Smooth muscle cell (in vitro differentiated cells): Measurements from ENCODE around the gene MAPK12. TPM values are rescaled to one million over a fixed set of nuclear protein-coding genes. Genes with fewer than 3 reads are reported as not detected.

ENCODE experiments used
- DNase-seq: peaks from one replicate; lab custom pipeline; 2025; ENCODE audit not compliant: unreplicated experiment; lab: John Stamatoyannopoulos, UW
- H2AFZ ChIP-seq: fragments of 200-600 bp; sonication (generic); 2 replicates; pipeline ENCODE4 v1.6.0; 2016; ENCODE audit warnings: antibody characterized with exemption, low read depth, mild to moderate bottlenecking
- H3F3A ChIP-seq: fragments of 200-600 bp; sonication (generic); 2 replicates; pipeline ENCODE4 v1.6.0; 2017; ENCODE audit warnings: antibody characterized with exemption, low read depth
- H3K27ac ChIP-seq: fragments of 200-600 bp; sonication (generic); 2 replicates; pipeline ENCODE4 v1.5.1; 2016; ENCODE audit warnings: low read depth, mild to moderate bottlenecking
- H3K27me3 ChIP-seq: fragments of 200-600 bp; sonication (generic); 2 replicates; pipeline ENCODE4 v1.6.1; 2016; ENCODE audit warnings: low read depth, mild to moderate bottlenecking
- H3K36me3 ChIP-seq: fragments of 200-600 bp; sonication (generic); 2 replicates; pipeline ENCODE4 v1.5.1; 2016; ENCODE audit warnings: low read depth
- H3K4me1 ChIP-seq: fragments of 200-600 bp; sonication (generic); 2 replicates; pipeline ENCODE4 v1.5.1; 2016; ENCODE audit warnings: low read depth
- H3K4me2 ChIP-seq: fragments of 200-600 bp; sonication (generic); 2 replicates; pipeline ENCODE4 v1.6.0; 2016; ENCODE audit warnings: mild to moderate bottlenecking
- H3K4me3 ChIP-seq: fragments of 200-600 bp; sonication (generic); 2 replicates; pipeline ENCODE4 v1.5.1; 2016; ENCODE audit warnings: mild to moderate bottlenecking
- H3K79me2 ChIP-seq: fragments of 200-600 bp; sonication (generic); 2 replicates; pipeline ENCODE4 v1.6.0; 2016; ENCODE audit warnings: low read depth, mild to moderate bottlenecking
- H3K9ac ChIP-seq: fragments of 200-600 bp; sonication (generic); 2 replicates; pipeline ENCODE4 v1.6.0; 2016; ENCODE audit warnings: low read depth
- H3K9me3 ChIP-seq: fragments of 200-600 bp; sonication (generic); replicated peaks from 2 replicates; pipeline ENCODE4 v1.5.1; 2016; ENCODE audit warnings: low read depth
- H4K20me1 ChIP-seq: fragments of 200-600 bp; sonication (generic); 2 replicates; pipeline ENCODE4 v1.6.0; 2016; ENCODE audit warnings: low read depth
- WGBS: methylation state at CpG from one replicate; pipeline ENCODE4 v1.1.7; 2016; ENCODE audit warnings: low lambda C conversion rate; 5-methylcytosine and 5-hydroxymethylcytosine counted together
- polyA plus RNA-seq: library from polyadenylated mRNA; unstranded; fragments of >200 nt; fragmentation: Nextera tagmentation; extraction: Ambion mirVana; gene quantifications from 2 replicates; pipeline ENCODE4 v1.2.1, GENCODE V29; 2016
- total RNA-seq: library from RNA; depleted of rRNA; stranded (reverse); fragments of >200 nt; gene quantifications from 2 replicates; pipeline ENCODE4 v1.2.3, GENCODE V29; 2014
- TF ChIP-seq, protein P1 (sequence below): fragments of 200-600 bp; sonication (generic); IDR thresholded peaks from 2 replicates; pipeline ENCODE4 v1.5.1; 2017; ENCODE audit warnings: borderline replicate concordance, mild to moderate bottlenecking, antibody characterized with exemption; ENCODE audit not compliant: insufficient read depth, poor library complexity, severe bottlenecking

The MAPK12 gene
- total and polyA plus RNA-seq, 2 experiments from 2014 or later: 14.9 to 26.2 TPM

DNA sequence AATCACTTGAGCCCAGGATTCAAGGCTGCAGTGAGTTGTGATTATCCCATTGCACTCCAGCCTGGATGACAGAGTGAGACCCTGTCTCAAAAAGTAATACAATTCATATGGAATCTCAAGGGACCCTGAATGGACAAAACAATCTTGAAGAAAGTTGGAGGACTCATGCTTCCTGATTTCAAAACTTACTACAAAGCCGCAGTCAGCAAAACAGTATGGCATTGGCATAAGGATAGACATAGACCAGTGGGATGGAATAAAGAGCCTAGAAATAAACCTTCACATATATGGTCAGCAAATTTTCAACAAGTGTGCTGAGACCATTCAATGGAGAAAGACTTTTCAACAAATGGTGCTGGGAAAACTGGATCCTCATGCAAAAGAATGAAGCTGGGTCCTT lies 58.2 kb downstream of the MAPK12 start:
- 94% methylated on average over 1 of the region's 1 CpG for WGBS
- H3K79me2 ChIP-seq: peaks cover 31% of the 10 kb centered on the region

More for the DNA sequence above, 58.2 kb downstream of the MAPK12 start:
- Histone ChIP-seq H2AFZ (no peak overlapping the region), H4K20me1 (peaks cover 79% of the 10 kb centered on the region), H3F3A (peaks cover 4% of the 10 kb centered on the region), H3K4me2 (no peak overlapping the region), H3K36me3 (no peaks in the 10 kb centered on the region), H3K9me3 (no peaks in the 10 kb centered on the region), H3K4me1 (peaks cover 18% of the 10 kb centered on the region), H3K27ac (no peak overlapping the region), H3K9ac (no peak overlapping the region), H3K27me3 (no peaks in the 10 kb centered on the region), H3K4me3 (no peak overlapping the region)
- TF ChIP-seq, protein P1, sequence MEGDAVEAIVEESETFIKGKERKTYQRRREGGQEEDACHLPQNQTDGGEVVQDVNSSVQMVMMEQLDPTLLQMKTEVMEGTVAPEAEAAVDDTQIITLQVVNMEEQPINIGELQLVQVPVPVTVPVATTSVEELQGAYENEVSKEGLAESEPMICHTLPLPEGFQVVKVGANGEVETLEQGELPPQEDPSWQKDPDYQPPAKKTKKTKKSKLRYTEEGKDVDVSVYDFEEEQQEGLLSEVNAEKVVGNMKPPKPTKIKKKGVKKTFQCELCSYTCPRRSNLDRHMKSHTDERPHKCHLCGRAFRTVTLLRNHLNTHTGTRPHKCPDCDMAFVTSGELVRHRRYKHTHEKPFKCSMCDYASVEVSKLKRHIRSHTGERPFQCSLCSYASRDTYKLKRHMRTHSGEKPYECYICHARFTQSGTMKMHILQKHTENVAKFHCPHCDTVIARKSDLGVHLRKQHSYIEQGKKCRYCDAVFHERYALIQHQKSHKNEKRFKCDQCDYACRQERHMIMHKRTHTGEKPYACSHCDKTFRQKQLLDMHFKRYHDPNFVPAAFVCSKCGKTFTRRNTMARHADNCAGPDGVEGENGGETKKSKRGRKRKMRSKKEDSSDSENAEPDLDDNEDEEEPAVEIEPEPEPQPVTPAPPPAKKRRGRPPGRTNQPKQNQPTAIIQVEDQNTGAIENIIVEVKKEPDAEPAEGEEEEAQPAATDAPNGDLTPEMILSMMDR: no peak
- DNase-seq: no peak

Other genes starting within 250 kb of the MAPK12 start
- 0.04 TPM in 1 of 2 replicates, not detected in the other for gene IL17REL, start 248.9 kb downstream of the MAPK12 start, total RNA-seq
- gene IL17REL, start 248.9 kb downstream of the MAPK12 start, polyA plus RNA-seq: not detected in 2 replicates
- not detected in 2 replicates for gene TTLL8, start 203.4 kb downstream of the MAPK12 start, total RNA-seq
- gene TTLL8, start 203.4 kb downstream of the MAPK12 start, polyA plus RNA-seq: 0.10 TPM in 1 of 2 replicates, not detected in the other
- gene MLC1, start 176.3 kb downstream of the MAPK12 start, total RNA-seq: 4.2 and 5.6 TPM in 2 replicates
- gene MLC1, start 176.3 kb downstream of the MAPK12 start, polyA plus RNA-seq: 5.6 and 6.3 TPM in 2 replicates
- gene MOV10L1, start 171.7 kb downstream of the MAPK12 start, total RNA-seq: 0.85 and 1.2 TPM in 2 replicates
- 0.10 and 1.1 TPM in 2 replicates for gene MOV10L1, start 171.7 kb downstream of the MAPK12 start, polyA plus RNA-seq
- 5.1 TPM in 2 replicates for gene PANX2, start 91.0 kb downstream of the MAPK12 start, total RNA-seq
- 2.5 and 2.9 TPM in 2 replicates for gene PANX2, start 91.0 kb downstream of the MAPK12 start, polyA plus RNA-seq
- 14.0 and 17.8 TPM in 2 replicates for gene TRABD, start 75.8 kb downstream of the MAPK12 start, total RNA-seq
- 56.9 and 58.5 TPM in 2 replicates for gene TRABD, start 75.8 kb downstream of the MAPK12 start, polyA plus RNA-seq
- gene SELENOO, start 60.7 kb downstream of the MAPK12 start, total RNA-seq: 9.0 and 16.3 TPM in 2 replicates
- gene SELENOO, start 60.7 kb downstream of the MAPK12 start, polyA plus RNA-seq: 21.3 and 28.4 TPM in 2 replicates
- gene TUBGCP6, start 16.7 kb downstream of the MAPK12 start, total RNA-seq: 10.0 and 10.6 TPM in 2 replicates
- gene TUBGCP6, start 16.7 kb downstream of the MAPK12 start, polyA plus RNA-seq: 22.7 and 26.0 TPM in 2 replicates
- 5.1 and 9.5 TPM in 2 replicates for gene HDAC10, start 10.4 kb downstream of the MAPK12 start, total RNA-seq
- 12.8 and 15.7 TPM in 2 replicates for gene HDAC10, start 10.4 kb downstream of the MAPK12 start, polyA plus RNA-seq
- 2.8 and 4.2 TPM in 2 replicates for gene MAPK11, start 8.7 kb upstream of the MAPK12 start, total RNA-seq
- 0.65 and 1.4 TPM in 2 replicates for gene MAPK11, start 8.7 kb upstream of the MAPK12 start, polyA plus RNA-seq
- 183 and 195 TPM in 2 replicates for gene PLXNB2, start 46.0 kb upstream of the MAPK12 start, total RNA-seq
- 210 and 249 TPM in 2 replicates for gene PLXNB2, start 46.0 kb upstream of the MAPK12 start, polyA plus RNA-seq
- gene DENND6B, start 65.3 kb upstream of the MAPK12 start, total RNA-seq: 2.4 and 3.1 TPM in 2 replicates
- 7.8 and 10.1 TPM in 2 replicates for gene DENND6B, start 65.3 kb upstream of the MAPK12 start, polyA plus RNA-seq
- 24.6 and 30.7 TPM in 2 replicates for gene PPP6R2, start 81.6 kb upstream of the MAPK12 start, total RNA-seq
- gene PPP6R2, start 81.6 kb upstream of the MAPK12 start, polyA plus RNA-seq: 31.6 and 36.3 TPM in 2 replicates
- 34.1 and 37.3 TPM in 2 replicates for gene SBF1, start 213.4 kb upstream of the MAPK12 start, total RNA-seq
- gene SBF1, start 213.4 kb upstream of the MAPK12 start, polyA plus RNA-seq: 53.6 and 70.8 TPM in 2 replicates
- 3.0 and 4.1 TPM in 2 replicates for gene ADM2, start 219.9 kb upstream of the MAPK12 start, total RNA-seq
- 15.8 and 16.9 TPM in 2 replicates for gene ADM2, start 219.9 kb upstream of the MAPK12 start, polyA plus RNA-seq
- gene MIOX, start 225.2 kb upstream of the MAPK12 start, total RNA-seq: 2.1 TPM in 1 of 2 replicates, not detected in the other
- 0.49 and 0.54 TPM in 2 replicates for gene MIOX, start 225.2 kb upstream of the MAPK12 start, polyA plus RNA-seq
- 53.5 and 56.3 TPM in 2 replicates for gene LMF2, start 246.0 kb upstream of the MAPK12 start, total RNA-seq
- gene LMF2, start 246.0 kb upstream of the MAPK12 start, polyA plus RNA-seq: 117 and 130 TPM in 2 replicates
- gene NCAPH2, start 246.5 kb upstream of the MAPK12 start, total RNA-seq: 20.7 and 24.1 TPM in 2 replicates
- 42.0 and 45.7 TPM in 2 replicates for gene NCAPH2, start 246.5 kb upstream of the MAPK12 start, polyA plus RNA-seq